DND-41 (cell line): ENCODE data around the gene EEF2.

ENCODE experiments used
- ATAC-seq: fragments of 200-7000 bp; cut with Tn5 transposase; 3 replicates; pipeline ENCODE4 v1.9.1; 2021; ENCODE audit warnings: low read depth; ENCODE audit not compliant: insufficient read depth
- DNase-seq: peaks from one replicate; pipeline ENCODE4 v3.0.0-alpha.2; 2020
- H2AFZ ChIP-seq: 2 replicates; pipeline ENCODE4 v1.6.0; 2012; ENCODE audit warnings: low read depth, low read length
- H3K27ac ChIP-seq: 2 replicates; pipeline ENCODE4 v1.5.1; 2012; ENCODE audit warnings: low read length, inconsistent platforms
- H3K27me3 ChIP-seq: fragments of 200-600 bp; sonication (generic); 2 replicates; pipeline ENCODE4 v1.6.0; 2012; ENCODE audit warnings: low read length, mild to moderate bottlenecking, inconsistent platforms; ENCODE audit not compliant: insufficient read depth, poor library complexity
- H3K36me3 ChIP-seq: 2 replicates; pipeline ENCODE4 v1.5.1; 2012; ENCODE audit warnings: low read length, inconsistent platforms; ENCODE audit not compliant: insufficient read depth
- H3K4me1 ChIP-seq: 2 replicates; pipeline ENCODE4 v1.5.1; 2012; ENCODE audit warnings: mild to moderate bottlenecking, low read length; ENCODE audit not compliant: insufficient read depth
- H3K4me2 ChIP-seq: 2 replicates; pipeline ENCODE4 v1.6.0; 2012; ENCODE audit warnings: mild to moderate bottlenecking, moderate library complexity, low read length, inconsistent platforms; ENCODE audit not compliant: insufficient read depth
- H3K4me3 ChIP-seq, 2 experiments: fragments of 200-600 bp in 1 of 2; shearing (Covaris generic) in 1 of 2; 2 replicates each; pipeline ENCODE4 v1.5.1; 2012 to 2016; ENCODE audit warnings: inconsistent platforms in 2 of 2, low read length in 2 of 2, mild to moderate bottlenecking in 2 of 2, low read depth in 1 of 2, moderate library complexity in 1 of 2
- H3K79me2 ChIP-seq: 2 replicates; pipeline ENCODE4 v1.6.0; 2012; ENCODE audit warnings: low read length, inconsistent platforms; ENCODE audit not compliant: insufficient read depth
- H3K9ac ChIP-seq: 2 replicates; pipeline ENCODE4 v1.6.0; 2012; ENCODE audit warnings: low read depth, mild to moderate bottlenecking, inconsistent platforms, low read length, moderate library complexity
- H3K9me3 ChIP-seq: 2 replicates; pipeline ENCODE4 v1.5.1; 2012; ENCODE audit warnings: low read length, moderate library complexity, mild to moderate bottlenecking, inconsistent platforms; ENCODE audit not compliant: insufficient read depth, severe bottlenecking
- H4K20me1 ChIP-seq: 2 replicates; pipeline ENCODE4 v1.6.0; 2012; ENCODE audit warnings: low read length; ENCODE audit not compliant: insufficient read depth
- CTCF ChIP-seq: IDR thresholded peaks from 2 replicates; pipeline ENCODE4 v1.5.1; 2012; ENCODE audit warnings: borderline replicate concordance, low read length, moderate library complexity, mild to moderate bottlenecking; ENCODE audit not compliant: poor library complexity, severe bottlenecking; ENCODE audit errors: extremely low read depth
- EZH2 ChIP-seq: IDR thresholded peaks from 3 replicates; pipeline ENCODE4 v1.6.1; 2012; ENCODE audit warnings: borderline replicate concordance, low read depth, mild to moderate bottlenecking, moderate library complexity, low read length, inconsistent platforms; ENCODE audit not compliant: severe bottlenecking

EEF2 gene

GRCh38 chr19:3979674-3980352 is 5.5 kb downstream of the EEF2 start:
- Histone ChIP-seq H3K4me3 (no peak overlapping the region), H3K9me3 (no peaks in the 10 kb centered on the region), H3K27ac (no peak overlapping the region), H3K9ac (no peak overlapping the region), H3K4me2 (peak overlapping the region; percentile 24; the same call in 1 of the 2 replicates), H3K79me2 (peaks cover 77% of the 10 kb centered on the region), H3K36me3 (peaks cover 98% of the 10 kb centered on the region), H2AFZ (no peak overlapping the region), H4K20me1 (peaks cover 90% of the 10 kb centered on the region), H3K4me1 (peaks cover 52% of the 10 kb centered on the region), H3K27me3 (no peaks in the 10 kb centered on the region)
- TF ChIP-seq CTCF: no peak
- TF ChIP-seq EZH2: no peak
- no peak for ATAC-seq
- no peak for DNase-seq

DNA sequence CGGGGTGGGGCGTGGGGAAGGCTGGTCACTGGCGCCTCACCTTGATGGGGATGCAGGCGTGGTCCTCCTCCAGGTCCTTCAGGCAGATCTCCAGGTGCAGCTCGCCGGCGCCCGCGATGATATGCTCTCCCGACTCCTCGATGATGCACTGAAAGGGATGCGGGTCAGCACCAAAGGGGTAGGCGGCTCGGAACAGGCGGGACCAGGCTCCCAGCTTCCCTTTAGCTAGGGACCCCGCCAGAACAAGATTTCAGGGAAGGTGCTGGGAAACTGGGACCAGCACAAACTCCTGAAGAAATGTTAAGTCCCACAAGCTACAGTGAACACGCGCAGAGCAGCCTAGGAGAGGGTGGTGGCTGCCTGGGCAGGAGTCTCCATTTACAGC is 6.0 kb downstream of the EEF2 start:
- no peak overlapping the region for H3K27ac ChIP-seq
- no peak overlapping the region for H2AFZ ChIP-seq
- no peaks in the 10 kb centered on the region for H3K9me3 ChIP-seq
- peaks cover 93% of the 10 kb centered on the region for H3K36me3 ChIP-seq
- H3K9ac ChIP-seq: no peak overlapping the region
- peaks cover 85% of the 10 kb centered on the region for H4K20me1 ChIP-seq
- ATAC-seq (no peak), DNase-seq (no peak)
- no peak overlapping the region for H3K4me3 ChIP-seq
- peaks cover 48% of the 10 kb centered on the region for H3K4me1 ChIP-seq
- H3K79me2 ChIP-seq: peaks cover 72% of the 10 kb centered on the region
- no peaks in the 10 kb centered on the region for H3K27me3 ChIP-seq
- TF ChIP-seq EZH2 (no peak), CTCF (no peak)
- H3K4me2 ChIP-seq: no peak overlapping the region

GRCh38 chr19:3978145-3978544 is 7.1 kb downstream of the EEF2 start:
- no peak overlapping the region for H3K4me3 ChIP-seq
- H2AFZ ChIP-seq: no peak overlapping the region
- H3K79me2 ChIP-seq: peaks cover 60% of the 10 kb centered on the region
- no peak overlapping the region for H3K27ac ChIP-seq
- TF ChIP-seq EZH2 (no peak), CTCF (no peak)
- ATAC-seq (no peak), DNase-seq (no peak)
- peaks cover 73% of the 10 kb centered on the region for H4K20me1 ChIP-seq
- H3K4me1 ChIP-seq: peaks cover 37% of the 10 kb centered on the region
- H3K9me3 ChIP-seq: no peaks in the 10 kb centered on the region
- no peaks in the 10 kb centered on the region for H3K27me3 ChIP-seq
- H3K36me3 ChIP-seq: peaks cover 82% of the 10 kb centered on the region
- H3K4me2 ChIP-seq: no peak overlapping the region
- H3K9ac ChIP-seq: no peak overlapping the region
